Measurements from ENCODE around the gene EP300.
"Not testable (repeated sequence)": the region's sequence is repeated elsewhere in the genome, so short reads cannot be mapped to it uniquely, and the experiment has no call there.

EP300 gene

GRCh38 chr22:41146573-41146972 is 54.2 kb downstream of the EP300 start:
- FAIRE-seq (no peak), DNase-seq (ENCODE audit: low spot score) (no peak)

- FAIRE-seq (no peak), DNase-seq (ENCODE audit: low spot score) (no peak)
These were observed 55.3 kb downstream of the EP300 start for GRCh38 chr22:41147722-41148121.

DNA sequence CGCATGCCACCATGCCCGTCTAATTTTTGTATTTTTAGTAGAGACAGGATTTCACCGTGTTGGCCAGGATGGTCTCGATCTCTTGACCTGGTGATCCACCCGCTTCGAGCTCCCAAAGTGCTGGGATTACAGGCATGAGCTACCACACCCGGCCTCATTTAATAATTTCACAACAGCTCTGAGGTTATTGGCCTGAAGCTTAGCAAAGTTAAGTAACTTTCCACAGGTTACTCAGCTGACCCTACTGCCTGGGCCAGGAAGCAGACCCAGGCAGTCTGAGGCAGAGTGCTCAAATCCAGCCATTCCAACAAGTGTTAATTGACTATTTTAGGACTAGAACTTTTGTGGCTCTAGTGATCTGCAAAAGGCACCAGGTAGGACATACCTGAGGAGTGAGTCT is 60.5 kb downstream of the EP300 start:
- FAIRE-seq (no peak), DNase-seq (ENCODE audit: low spot score) (no peak)

DNA sequence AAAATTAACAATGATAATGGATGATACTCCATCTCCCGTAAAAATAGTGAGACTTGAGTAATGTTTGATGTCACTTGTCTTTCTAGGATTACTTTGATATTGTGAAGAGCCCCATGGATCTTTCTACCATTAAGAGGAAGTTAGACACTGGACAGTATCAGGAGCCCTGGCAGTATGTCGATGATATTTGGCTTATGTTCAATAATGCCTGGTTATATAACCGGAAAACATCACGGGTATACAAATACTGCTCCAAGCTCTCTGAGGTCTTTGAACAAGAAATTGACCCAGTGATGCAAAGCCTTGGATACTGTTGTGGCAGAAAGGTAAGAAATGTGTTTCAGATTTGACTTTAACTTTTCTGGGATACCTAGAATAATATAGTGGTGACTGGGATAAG is 64.7 kb downstream of the EP300 start:
- DNase-seq (ENCODE audit: low spot score) (no peak), FAIRE-seq (no peak)

- DNase-seq (ENCODE audit: low spot score), result no peak
- no peak for FAIRE-seq
These were observed 76.8 kb downstream of the EP300 start for GRCh38 chr22:41169157-41169556.

GRCh38 chr22:41171996-41172395 is 79.6 kb downstream of the EP300 start:
- FAIRE-seq, result no peak
- DNase-seq (ENCODE audit: low spot score), result no peak

DNA sequence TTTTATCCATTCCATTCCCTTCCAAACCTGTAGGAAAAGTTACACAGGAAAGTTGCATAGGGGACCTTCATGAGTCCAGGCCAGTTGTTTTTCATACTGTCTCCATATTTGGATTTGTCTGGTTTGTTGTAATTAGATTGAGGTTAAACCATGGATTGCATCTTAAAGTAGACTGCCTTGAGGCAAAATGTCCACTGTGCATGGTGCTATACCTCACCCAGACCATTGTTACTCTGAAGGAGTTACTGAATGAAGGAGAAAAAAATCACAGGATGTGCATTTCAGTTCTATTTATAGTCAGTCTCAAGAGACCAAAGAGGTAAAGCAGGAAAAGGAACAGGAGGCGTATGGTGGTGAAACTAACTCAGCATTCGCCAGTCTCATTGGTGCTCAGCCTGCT is 83.2 kb downstream of the EP300 start:
- no peak for DNase-seq (ENCODE audit: low spot score)
- FAIRE-seq, result peak; percentile 44

DNA sequence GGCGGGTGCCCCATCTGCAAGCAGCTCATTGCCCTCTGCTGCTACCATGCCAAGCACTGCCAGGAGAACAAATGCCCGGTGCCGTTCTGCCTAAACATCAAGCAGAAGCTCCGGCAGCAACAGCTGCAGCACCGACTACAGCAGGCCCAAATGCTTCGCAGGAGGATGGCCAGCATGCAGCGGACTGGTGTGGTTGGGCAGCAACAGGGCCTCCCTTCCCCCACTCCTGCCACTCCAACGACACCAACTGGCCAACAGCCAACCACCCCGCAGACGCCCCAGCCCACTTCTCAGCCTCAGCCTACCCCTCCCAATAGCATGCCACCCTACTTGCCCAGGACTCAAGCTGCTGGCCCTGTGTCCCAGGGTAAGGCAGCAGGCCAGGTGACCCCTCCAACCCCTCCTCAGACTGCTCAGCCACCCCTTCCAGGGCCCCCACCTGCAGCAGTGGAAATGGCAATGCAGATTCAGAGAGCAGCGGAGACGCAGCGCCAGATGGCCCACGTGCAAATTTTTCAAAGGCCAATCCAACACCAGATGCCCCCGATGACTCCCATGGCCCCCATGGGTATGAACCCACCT is 84.7 kb downstream of the EP300 start:
- FAIRE-seq (peak; percentile 27), DNase-seq (ENCODE audit: low spot score) (no peak)

- peak; percentile 68 for FAIRE-seq
- no peak for DNase-seq (ENCODE audit: low spot score)
These were observed 85.4 kb downstream of the EP300 start for GRCh38 chr22:41177622-41178424.

- FAIRE-seq, result no peak
- no peak for DNase-seq (ENCODE audit: low spot score)
These were observed 86.1 kb downstream of the EP300 start for GRCh38 chr22:41178425-41178975.

DNA sequence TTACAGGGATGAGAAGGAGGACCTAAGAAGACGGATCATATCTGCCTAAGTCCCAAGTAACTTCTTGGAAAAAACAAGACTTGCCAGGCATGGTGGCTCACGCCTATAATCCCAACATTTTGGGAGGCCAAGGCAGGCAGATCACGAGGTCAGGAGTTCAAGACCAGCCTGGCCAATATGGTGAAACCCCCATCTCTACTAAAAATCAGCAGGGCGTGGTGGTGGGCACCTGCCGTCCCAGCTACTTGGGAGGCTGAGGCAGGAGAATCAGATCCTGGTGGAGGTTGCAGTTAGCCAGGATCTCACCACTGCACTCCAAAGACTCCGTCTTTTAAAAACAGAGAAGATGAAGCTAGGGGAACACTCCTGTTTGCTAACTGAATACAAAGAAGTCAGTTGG is 88.0 kb downstream of the EP300 start:
- peak; percentile 74 for FAIRE-seq
- not testable (repeated sequence) for DNase-seq (ENCODE audit: low spot score)

DNA sequence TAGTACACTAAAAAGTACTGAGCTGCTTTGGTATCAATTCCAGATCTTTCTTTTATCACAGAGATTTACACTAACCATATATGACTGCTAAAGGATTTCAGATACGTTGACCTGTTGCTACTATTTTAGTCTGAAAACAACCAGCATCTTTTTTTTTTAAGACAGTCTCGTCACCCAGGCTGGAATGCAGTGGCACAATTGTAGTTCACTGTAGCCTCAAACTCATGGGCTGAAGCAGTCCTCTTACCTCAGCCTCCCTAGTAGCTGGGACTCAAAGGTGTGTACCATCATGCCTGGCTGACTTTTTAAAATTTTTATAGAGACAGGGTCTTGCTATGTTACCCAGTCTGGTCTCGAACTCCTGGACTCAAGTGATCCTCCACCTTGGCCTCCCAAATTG is 88.5 kb downstream of the EP300 start:
- DNase-seq (ENCODE audit: low spot score) (no peak), FAIRE-seq (no peak)

DNA sequence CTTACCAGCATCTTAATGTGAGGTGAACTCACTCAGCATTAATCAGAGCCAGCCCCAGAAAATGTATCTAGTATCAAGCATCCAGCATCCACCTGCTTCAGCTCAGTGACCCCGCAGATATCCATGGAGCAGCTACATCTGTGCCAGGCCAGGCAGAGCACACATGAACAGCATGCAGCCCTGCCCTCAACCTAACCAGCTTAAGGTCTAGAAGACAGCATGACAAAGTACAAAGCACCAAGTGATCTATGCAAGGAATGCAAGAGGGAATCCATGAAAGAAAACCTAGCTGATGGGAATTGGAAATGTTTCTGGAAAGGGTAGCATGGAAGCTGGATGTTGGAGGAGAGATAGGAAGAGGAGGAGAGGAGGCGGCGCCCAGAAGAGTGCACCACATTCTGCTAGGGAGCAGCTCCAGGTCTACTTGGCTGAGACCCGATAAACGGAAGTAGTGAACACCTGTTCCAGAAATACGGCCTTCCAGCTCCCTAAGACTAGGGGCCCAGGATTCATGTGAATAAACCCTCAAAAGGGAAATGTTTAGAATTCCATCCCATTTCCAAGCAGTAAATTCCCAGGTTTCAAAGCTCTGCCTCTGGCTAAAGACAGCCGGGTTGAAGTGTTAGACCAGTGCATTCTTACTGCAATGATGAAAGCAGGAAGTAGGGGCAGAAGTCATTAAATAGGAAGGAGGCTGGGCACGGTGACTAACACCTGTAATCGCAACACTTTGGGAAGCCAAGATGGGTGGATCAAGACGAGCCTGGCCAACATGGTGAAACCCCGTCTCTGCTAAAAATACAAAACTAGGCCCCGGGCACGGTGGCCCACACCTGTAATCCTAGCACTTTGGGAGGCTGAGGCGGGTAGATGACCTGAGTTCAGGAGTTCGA is 89.2 kb downstream of the EP300 start:
- peak; percentile 70 for FAIRE-seq
- no peak for DNase-seq (ENCODE audit: low spot score)

- no peak for FAIRE-seq
- DNase-seq (ENCODE audit: low spot score), result no peak
These were observed 92.3 kb downstream of the EP300 start for GRCh38 chr22:41184679-41185078.

- no peak for FAIRE-seq
- no peak for DNase-seq (ENCODE audit: low spot score)
These were observed 99.1 kb downstream of the EP300 start for GRCh38 chr22:41191467-41191866.

DNA sequence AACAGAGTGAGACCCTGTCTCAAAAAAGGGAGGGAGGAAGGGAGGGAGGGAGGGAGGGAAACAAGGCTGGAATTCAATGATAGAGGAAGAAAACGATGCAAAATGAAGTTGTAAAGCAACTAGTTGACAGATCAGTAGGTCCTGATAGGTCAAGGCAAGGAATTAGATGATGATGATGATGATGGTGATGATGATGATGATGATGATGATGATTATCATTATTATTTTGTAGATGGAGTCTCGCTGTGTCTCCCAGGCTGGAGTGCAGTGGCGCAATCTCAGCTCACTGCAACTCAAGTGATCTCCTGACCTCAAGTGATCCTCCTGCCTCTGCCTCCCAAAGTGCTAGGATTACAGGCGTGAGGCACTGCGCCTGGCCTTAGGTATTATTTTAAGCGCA is 101.4 kb downstream of the EP300 start:
- FAIRE-seq (no peak), DNase-seq (ENCODE audit: low spot score) (no peak)

DNA sequence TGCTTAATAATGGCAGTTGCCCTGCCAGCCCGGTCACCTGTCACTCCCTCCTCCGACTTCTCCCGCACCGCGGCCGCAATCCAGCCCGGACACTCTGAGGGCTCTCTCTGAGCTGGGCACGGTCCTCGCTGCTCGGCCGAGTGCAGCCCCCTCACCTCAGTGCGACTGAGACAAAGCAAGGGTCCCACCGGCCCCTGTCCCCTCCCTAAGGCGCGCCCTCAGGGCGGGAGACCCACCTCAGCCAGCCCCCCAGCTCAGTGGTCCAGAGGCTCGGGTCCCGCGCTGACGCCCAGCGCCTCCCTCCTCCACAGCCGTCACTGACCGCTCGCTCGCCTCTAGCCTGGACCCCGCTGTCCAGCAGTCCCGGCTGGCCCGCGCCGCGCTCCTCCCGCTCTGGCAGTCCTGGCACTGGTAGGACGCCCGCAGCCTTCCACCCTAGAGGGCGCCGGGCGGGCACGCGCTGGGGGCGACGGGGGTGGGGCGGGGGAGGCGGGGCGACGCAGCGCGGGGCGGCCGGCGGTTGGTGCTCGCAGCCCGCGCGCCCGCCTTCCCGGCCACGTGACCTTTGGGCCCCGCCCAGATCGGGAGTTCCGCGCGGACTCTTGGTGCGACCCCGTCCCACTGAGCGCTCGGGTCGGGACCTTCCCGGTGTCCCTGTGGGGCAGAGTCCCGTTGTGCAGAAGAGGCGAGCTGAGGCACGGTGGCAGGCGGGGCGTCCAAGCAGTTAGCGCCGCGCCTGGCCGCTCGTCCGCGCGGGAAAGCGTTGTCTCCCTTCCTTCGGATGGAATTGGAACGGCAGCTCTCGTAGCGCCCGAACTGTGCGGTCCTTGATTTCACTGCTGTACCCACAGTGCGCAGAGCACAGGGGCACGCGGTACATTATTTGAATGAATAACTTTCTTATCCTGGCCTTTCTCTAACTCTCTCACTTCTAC is 104.9 kb downstream of the EP300 start:
- DNase-seq (ENCODE audit: low spot score) (peak; percentile 98), FAIRE-seq (peak; percentile 94)

GRCh38 chr22:41198027-41198580 is 105.7 kb downstream of the EP300 start:
- DNase-seq (ENCODE audit: low spot score), result peak; percentile 43
- no peak for FAIRE-seq

GRCh38 chr22:41201141-41201540 is 108.7 kb downstream of the EP300 start:
- FAIRE-seq (no peak), DNase-seq (ENCODE audit: low spot score) (no peak)

GRCh38 chr22:41203118-41203517 is 110.7 kb downstream of the EP300 start:
- DNase-seq (ENCODE audit: low spot score) (no peak), FAIRE-seq (no peak)
